Stimulated activated effector memory CD8-positive, alpha-beta T cell treated with anti-CD3 and anti-CD28 coated beads, Interleukin-12 subunit alpha, Interleukin-12 subunit beta, amount 100 ng/mL, for 72 hours (primary cell): Measurements from ENCODE around the gene DGAT2.
"Not testable (repeated sequence)": the region's sequence is repeated elsewhere in the genome, so short reads cannot be mapped to it uniquely, and the experiment has no call there.

ENCODE experiments used
- ATAC-seq: fragments of 150-1000 bp; cut with Tn5 transposase; 2 replicates; pipeline ENCODE4 v1.10.0; 2021
- DNase-seq, 2 donors: peaks; one replicate each; pipeline ENCODE4 v3.0.0; 2021 to 2022; ENCODE audit warnings: low spot score in 2 of 2
- H3K27ac Mint-ChIP-seq: one replicate; pipeline ENCODE4 v1.8.0; 2022; ENCODE audit warnings: mild to moderate bottlenecking, mixed read lengths
- H3K36me3 Mint-ChIP-seq: one replicate; pipeline ENCODE4 v1.8.0; 2022; ENCODE audit warnings: mild to moderate bottlenecking, mixed read lengths
- H3K4me1 Mint-ChIP-seq: one replicate; pipeline ENCODE4 v1.8.0; 2022; ENCODE audit warnings: mixed read lengths
- H3K4me3 Mint-ChIP-seq: one replicate; pipeline ENCODE4 v1.8.0; 2022; ENCODE audit warnings: mild to moderate bottlenecking, mixed read lengths
- H3K9me3 Mint-ChIP-seq: one replicate; pipeline ENCODE4 v1.8.0; 2022; ENCODE audit warnings: mixed read lengths

The DGAT2 gene

GRCh38 chr11:75740681-75741080 lies 27.9 kb upstream of the DGAT2 start:
- no peaks in the 10 kb centered on the region for H3K9me3 Mint-ChIP-seq
- ATAC-seq (no peak), DNase-seq (no peak)
- H3K4me3 Mint-ChIP-seq: no peak overlapping the region
- no peak overlapping the region for H3K27ac Mint-ChIP-seq
- H3K36me3 Mint-ChIP-seq: no peaks in the 10 kb centered on the region
- H3K4me1 Mint-ChIP-seq: no peaks in the 10 kb centered on the region

- not testable (repeated sequence) for DNase-seq, H3K4me3 Mint-ChIP-seq, H3K27ac Mint-ChIP-seq, ATAC-seq, H3K9me3 Mint-ChIP-seq, H3K4me1 Mint-ChIP-seq, H3K36me3 Mint-ChIP-seq
These were observed 25.4 kb upstream of the DGAT2 start for GRCh38 chr11:75743159-75743558.

- no peak for DNase-seq
- no peak overlapping the region for H3K27ac Mint-ChIP-seq
- no peak for ATAC-seq
- no peak overlapping the region for H3K4me3 Mint-ChIP-seq
- no peaks in the 10 kb centered on the region for H3K36me3 Mint-ChIP-seq
- H3K4me1 Mint-ChIP-seq: no peaks in the 10 kb centered on the region
- no peaks in the 10 kb centered on the region for H3K9me3 Mint-ChIP-seq
These were observed 24.6 kb upstream of the DGAT2 start for GRCh38 chr11:75743711-75744563.

- H3K27ac Mint-ChIP-seq: no peak overlapping the region
- no peaks in the 10 kb centered on the region for H3K9me3 Mint-ChIP-seq
- DNase-seq (no peak), ATAC-seq (no peak)
- no peaks in the 10 kb centered on the region for H3K36me3 Mint-ChIP-seq
- H3K4me1 Mint-ChIP-seq: no peaks in the 10 kb centered on the region
- no peak overlapping the region for H3K4me3 Mint-ChIP-seq
These were observed 22.8 kb upstream of the DGAT2 start for GRCh38 chr11:75745807-75746206.

GRCh38 chr11:75748729-75749273 lies 19.8 kb upstream of the DGAT2 start:
- not testable (repeated sequence) for ATAC-seq, H3K36me3 Mint-ChIP-seq, DNase-seq, H3K27ac Mint-ChIP-seq, H3K4me1 Mint-ChIP-seq, H3K4me3 Mint-ChIP-seq, H3K9me3 Mint-ChIP-seq

GRCh38 chr11:75754933-75755332 lies 13.6 kb upstream of the DGAT2 start:
- H3K4me1 Mint-ChIP-seq, DNase-seq, H3K4me3 Mint-ChIP-seq, H3K36me3 Mint-ChIP-seq, ATAC-seq, H3K27ac Mint-ChIP-seq, H3K9me3 Mint-ChIP-seq: not testable (repeated sequence)

GRCh38 chr11:75757651-75758050 lies 10.9 kb upstream of the DGAT2 start:
- Mint-ChIP-seq H3K27ac (no peak overlapping the region), H3K9me3 (no peaks in the 10 kb centered on the region), H3K4me1 (peaks cover 12% of the 10 kb centered on the region), H3K36me3 (no peaks in the 10 kb centered on the region), H3K4me3 (no peak overlapping the region)
- DNase-seq: no peak
- no peak for ATAC-seq

- H3K36me3 Mint-ChIP-seq: no peaks in the 10 kb centered on the region
- H3K4me3 Mint-ChIP-seq: no peak overlapping the region
- ATAC-seq: no peak
- peaks cover 12% of the 10 kb centered on the region for H3K4me1 Mint-ChIP-seq
- no peak for DNase-seq
- H3K27ac Mint-ChIP-seq: no peak overlapping the region
- no peaks in the 10 kb centered on the region for H3K9me3 Mint-ChIP-seq
These were observed 8.7 kb upstream of the DGAT2 start for GRCh38 chr11:75759832-75760231.

- H3K4me3 Mint-ChIP-seq: no peak overlapping the region
- H3K36me3 Mint-ChIP-seq: no peaks in the 10 kb centered on the region
- DNase-seq (no peak), ATAC-seq (no peak)
- no peaks in the 10 kb centered on the region for H3K9me3 Mint-ChIP-seq
- peaks cover 9% of the 10 kb centered on the region for H3K4me1 Mint-ChIP-seq
- H3K27ac Mint-ChIP-seq: no peak overlapping the region
These were observed 8.3 kb upstream of the DGAT2 start for GRCh38 chr11:75760243-75760642.

GRCh38 chr11:75760710-75761493 lies 7.7 kb upstream of the DGAT2 start:
- peak; percentile 55 for ATAC-seq
- no peaks in the 10 kb centered on the region for H3K9me3 Mint-ChIP-seq

GRCh38 chr11:75762158-75762557 lies 6.4 kb upstream of the DGAT2 start:
- Mint-ChIP-seq H3K9me3 (no peaks in the 10 kb centered on the region), H3K27ac (no peak overlapping the region), H3K36me3 (no peaks in the 10 kb centered on the region), H3K4me3 (no peak overlapping the region), H3K4me1 (peaks cover 17% of the 10 kb centered on the region)
- no peak for DNase-seq
- no peak for ATAC-seq

More at GRCh38 chr11:75760710-75761493, 7.7 kb upstream of the DGAT2 start:
- no peak overlapping the region for H3K27ac Mint-ChIP-seq
- peaks cover 6% of the 10 kb centered on the region for H3K4me1 Mint-ChIP-seq
- no peak for DNase-seq
- no peak overlapping the region for H3K4me3 Mint-ChIP-seq
- H3K36me3 Mint-ChIP-seq: no peaks in the 10 kb centered on the region

- Mint-ChIP-seq H3K9me3 (no peaks in the 10 kb centered on the region), H3K27ac (no peak overlapping the region), H3K4me3 (no peak overlapping the region), H3K4me1 (peaks cover 24% of the 10 kb centered on the region), H3K36me3 (no peaks in the 10 kb centered on the region)
- DNase-seq: no peak
- no peak for ATAC-seq
These were observed 5.7 kb upstream of the DGAT2 start for GRCh38 chr11:75762885-75763284.

GRCh38 chr11:75763846-75764245 lies 4.7 kb upstream of the DGAT2 start:
- Mint-ChIP-seq H3K27ac (no peak overlapping the region), H3K4me1 (peaks cover 30% of the 10 kb centered on the region), H3K9me3 (no peaks in the 10 kb centered on the region), H3K4me3 (no peak overlapping the region), H3K36me3 (no peaks in the 10 kb centered on the region)
- DNase-seq (no peak), ATAC-seq (no peak)

- no peak for ATAC-seq
- H3K9me3 Mint-ChIP-seq: no peaks in the 10 kb centered on the region
- no peaks in the 10 kb centered on the region for H3K36me3 Mint-ChIP-seq
- peaks cover 41% of the 10 kb centered on the region for H3K4me1 Mint-ChIP-seq
- no peak for DNase-seq
- H3K27ac Mint-ChIP-seq: no peak overlapping the region
- H3K4me3 Mint-ChIP-seq: no peak overlapping the region
These were observed 3.5 kb upstream of the DGAT2 start for GRCh38 chr11:75765116-75765515.

- ATAC-seq: no peak
- DNase-seq: no peak
- Mint-ChIP-seq H3K4me3 (no peak overlapping the region), H3K9me3 (no peaks in the 10 kb centered on the region), H3K36me3 (no peaks in the 10 kb centered on the region), H3K27ac (no peak overlapping the region), H3K4me1 (peaks cover 37% of the 10 kb centered on the region)
These were observed 1.9 kb upstream of the DGAT2 start for GRCh38 chr11:75766443-75767227.
